ENCODE results near the gene OTOF.

Gene OTOF

GRCh38 chr2:26457695-26458364 is 20.1 kb downstream of the OTOF start:
- peak; percentile 21; the same call in 1 of the 2 replicates for TF ChIP-seq USF1 (IDR thresholded peaks at IDR 0.05)
- TF ChIP-seq EP300 (IDR thresholded peaks at IDR 0.05; ENCODE audit: borderline replicate concordance), result peak; percentile 71; the same call in 1 of the 2 replicates
- no peak for TF ChIP-seq EGR1 (IDR thresholded peaks at IDR 0.05)
- TF ChIP-seq ZBTB7A (IDR thresholded peaks at IDR 0.05; ENCODE audit: low read depth), result peak; percentile 62; the same call in 1 of the 2 replicates
- no peak for TF ChIP-seq YY1 (IDR thresholded peaks at IDR 0.05; ENCODE audit: low read depth)
- TF ChIP-seq CREB1 (IDR thresholded peaks at IDR 0.05; ENCODE audit: low read depth), result no peak
- TF ChIP-seq RAD21 (IDR thresholded peaks at IDR 0.05; ENCODE audit: low read depth), result no peak
- TF ChIP-seq TCF12 (IDR thresholded peaks at IDR 0.05; ENCODE audit: low read depth), result peak; percentile 70
- TF ChIP-seq TAF1 (IDR thresholded peaks at IDR 0.05; ENCODE audit: low read depth), result no peak
- TF ChIP-seq CEBPB (IDR thresholded peaks at IDR 0.05), result no peak
- TF ChIP-seq REST (IDR thresholded peaks at IDR 0.05; ENCODE audit: low read depth), result no peak
- TF ChIP-seq MAX (IDR thresholded peaks at IDR 0.05), result 0 out of 2 replicates have a peak, but pooled peaks have one; percentile 20
- TF ChIP-seq NFIC (IDR thresholded peaks at IDR 0.05), result peak; percentile 76
- no peak for TF ChIP-seq FOXM1 (IDR thresholded peaks at IDR 0.05; ENCODE audit: borderline replicate concordance, low read depth)
- TF ChIP-seq TEAD4 (IDR thresholded peaks at IDR 0.05), result 0 out of 2 replicates have a peak, but pooled peaks have one; percentile 35

GRCh38 chr2:26457251-26457666 is 20.7 kb downstream of the OTOF start:
- TF ChIP-seq ZBTB7A (IDR thresholded peaks at IDR 0.05; ENCODE audit: low read depth) (0 out of 2 replicates have a peak, but pooled peaks have one; percentile 19), TAF1 (IDR thresholded peaks at IDR 0.05; ENCODE audit: low read depth) (no peak), TEAD4 (IDR thresholded peaks at IDR 0.05) (no peak)

- TF ChIP-seq EGR1 (IDR thresholded peaks at IDR 0.05) (no peak), RAD21 (IDR thresholded peaks at IDR 0.05; ENCODE audit: low read depth) (no peak), ZBTB7A (IDR thresholded peaks at IDR 0.05; ENCODE audit: low read depth) (no peak), TAF1 (IDR thresholded peaks at IDR 0.05; ENCODE audit: low read depth) (no peak), CEBPB (IDR thresholded peaks at IDR 0.05) (no peak), NFIC (IDR thresholded peaks at IDR 0.05) (no peak), USF1 (IDR thresholded peaks at IDR 0.05) (no peak), EP300 (IDR thresholded peaks at IDR 0.05; ENCODE audit: borderline replicate concordance) (no peak), TCF12 (IDR thresholded peaks at IDR 0.05; ENCODE audit: low read depth) (no peak), YY1 (IDR thresholded peaks at IDR 0.05; ENCODE audit: low read depth) (no peak)
Observed at GRCh38 chr2:26456440-26457250, 21.3 kb downstream of the OTOF start.

- TF ChIP-seq EGR1 (IDR thresholded peaks at IDR 0.05), result no peak
- no peak for TF ChIP-seq ZBTB7A (IDR thresholded peaks at IDR 0.05; ENCODE audit: low read depth)
- TF ChIP-seq FOXM1 (IDR thresholded peaks at IDR 0.05; ENCODE audit: borderline replicate concordance, low read depth), result no peak
- no peak for TF ChIP-seq REST (IDR thresholded peaks at IDR 0.05; ENCODE audit: low read depth)
- TF ChIP-seq MAX (IDR thresholded peaks at IDR 0.05), result no peak
- TF ChIP-seq RAD21 (IDR thresholded peaks at IDR 0.05; ENCODE audit: low read depth), result no peak
- TF ChIP-seq TAF1 (IDR thresholded peaks at IDR 0.05; ENCODE audit: low read depth), result no peak
- TF ChIP-seq CREB1 (IDR thresholded peaks at IDR 0.05; ENCODE audit: low read depth), result no peak
- peak; percentile 1; the same call in 1 of the 2 replicates for TF ChIP-seq TEAD4 (IDR thresholded peaks at IDR 0.05)
- peak; percentile 52 for TF ChIP-seq TCF12 (IDR thresholded peaks at IDR 0.05; ENCODE audit: low read depth)
- TF ChIP-seq NFIC (IDR thresholded peaks at IDR 0.05), result 0 out of 2 replicates have a peak, but pooled peaks have one; percentile 23
- no peak for TF ChIP-seq YY1 (IDR thresholded peaks at IDR 0.05; ENCODE audit: low read depth)
- no peak for TF ChIP-seq USF1 (IDR thresholded peaks at IDR 0.05)
Observed at GRCh38 chr2:26455670-26456439, 22.1 kb downstream of the OTOF start.

Measured in Ishikawa (cell line).